ENCODE results near the gene CDH1.

The CDH1 gene

DNA sequence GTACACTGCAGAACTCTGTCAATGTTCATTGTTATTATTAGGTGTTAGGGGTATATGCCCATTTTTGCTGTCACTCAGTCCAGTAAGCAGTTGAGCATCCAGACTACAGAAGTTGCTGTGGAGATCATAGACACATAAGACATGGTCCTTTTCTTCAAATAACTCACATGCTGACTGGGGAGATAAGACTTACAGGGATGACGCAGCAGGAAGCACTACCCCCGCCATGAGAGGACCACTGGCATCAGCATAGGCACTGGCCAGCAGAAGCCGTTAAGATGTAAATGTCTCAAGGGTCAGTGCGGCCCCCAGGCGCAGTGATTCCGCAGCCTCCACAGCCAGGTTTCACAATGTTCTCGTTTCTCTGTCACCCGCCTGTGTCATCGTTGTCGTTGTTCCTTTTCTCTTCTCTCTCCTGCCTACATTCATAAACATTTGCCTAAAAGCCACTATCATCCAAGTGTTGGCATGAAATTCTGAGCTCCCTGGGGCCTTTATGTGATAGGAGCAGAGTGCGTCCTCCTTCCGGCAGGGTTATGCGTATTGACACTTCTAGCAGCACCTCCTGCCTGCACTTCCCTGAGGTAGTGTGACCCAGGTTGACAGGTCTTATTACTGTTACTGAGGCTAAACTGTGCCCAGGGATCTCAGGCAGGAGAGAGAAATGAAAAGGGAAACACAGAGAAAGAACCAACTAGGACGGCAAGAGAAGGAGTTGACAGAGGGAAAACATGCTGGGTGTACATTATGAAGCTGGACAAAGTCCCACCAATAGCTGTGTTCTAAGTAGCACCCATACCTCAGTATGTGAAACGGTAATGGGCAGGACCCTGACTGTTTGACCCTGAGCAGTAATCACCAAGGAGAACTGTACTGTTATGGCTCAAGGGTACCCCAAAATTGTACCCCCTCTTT lies 124.1 kb downstream of the CDH1 start:
- Histone ChIP-seq H4K20me1 (ENCODE audit: insufficient read depth, low read length, poor library complexity, severe bottlenecking) (no peaks in the 10 kb centered on the region), H3K9me3 (ENCODE audit: insufficient read depth, low read depth, low read length) (no peaks in the 10 kb centered on the region), H3K36me3 (ENCODE audit: insufficient read depth, low read length) (no peaks in the 10 kb centered on the region), H3K9ac (ENCODE audit: low read depth, low read length, poor library complexity, severe bottlenecking) (no peak overlapping the region), H2AFZ (ENCODE audit: low read length) (no peak overlapping the region), H3K79me2 (ENCODE audit: insufficient read depth, low read length) (no peaks in the 10 kb centered on the region), H3K4me2 (ENCODE audit: low read depth, low read length, poor library complexity, severe bottlenecking) (no peak overlapping the region), H3F3A (ENCODE audit: low read depth) (no peaks in the 10 kb centered on the region), H3K4me3 (ENCODE audit: low read length, poor library complexity, severe bottlenecking) (no peak overlapping the region), H3K4me1 (ENCODE audit: insufficient read depth, low read length, poor library complexity, severe bottlenecking) (no peaks in the 10 kb centered on the region), H3K27me3 (ENCODE audit: insufficient read depth, low read length, poor library complexity, severe bottlenecking) (no peaks in the 10 kb centered on the region), H3K9me2 (replicated peaks; ENCODE audit: low read depth, low read length) (no peaks in the 10 kb centered on the region)
- no peak for TF ChIP-seq CTCF (conservative IDR thresholded peaks at IDR 0.05; ENCODE audit: low read length)
- no peak for TF ChIP-seq EZH2phosphoT487 (IDR thresholded peaks at IDR 0.05; ENCODE audit: borderline replicate concordance)

DNA sequence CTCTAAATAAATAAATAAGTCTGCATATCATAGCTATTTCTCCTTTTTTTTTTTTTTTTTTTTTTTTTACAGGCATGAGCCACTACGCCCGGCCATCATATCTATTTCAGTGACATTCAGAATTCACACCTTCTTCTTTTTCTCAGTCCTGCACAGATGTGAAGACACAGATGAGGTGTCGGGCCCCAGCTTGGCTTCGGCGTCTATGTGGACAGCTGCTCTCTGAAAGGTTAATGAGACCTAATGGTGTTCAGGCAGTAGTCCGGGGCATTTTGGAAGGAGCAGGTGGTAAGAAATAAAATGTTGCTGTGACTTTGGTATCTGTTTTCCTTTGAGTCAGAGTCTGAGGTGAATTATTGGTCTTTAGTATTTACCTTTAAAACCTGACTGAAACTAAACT lies 129.8 kb downstream of the CDH1 start:
- Histone ChIP-seq H3K36me3 (ENCODE audit: insufficient read depth, low read length) (no peaks in the 10 kb centered on the region), H3K79me2 (ENCODE audit: insufficient read depth, low read length) (no peaks in the 10 kb centered on the region), H3K4me3 (ENCODE audit: low read length, poor library complexity, severe bottlenecking) (no peak overlapping the region), H3K27me3 (ENCODE audit: insufficient read depth, low read length, poor library complexity, severe bottlenecking) (no peaks in the 10 kb centered on the region), H3K4me2 (ENCODE audit: low read depth, low read length, poor library complexity, severe bottlenecking) (no peak overlapping the region), H3K9me3 (ENCODE audit: insufficient read depth, low read depth, low read length) (no peaks in the 10 kb centered on the region), H3F3A (ENCODE audit: low read depth) (no peaks in the 10 kb centered on the region), H3K4me1 (ENCODE audit: insufficient read depth, low read length, poor library complexity, severe bottlenecking) (no peaks in the 10 kb centered on the region), H3K9ac (ENCODE audit: low read depth, low read length, poor library complexity, severe bottlenecking) (no peak overlapping the region), H2AFZ (ENCODE audit: low read length) (no peak overlapping the region), H3K9me2 (replicated peaks; ENCODE audit: low read depth, low read length) (no peaks in the 10 kb centered on the region), H4K20me1 (ENCODE audit: insufficient read depth, low read length, poor library complexity, severe bottlenecking) (no peaks in the 10 kb centered on the region)
- TF ChIP-seq EZH2phosphoT487 (IDR thresholded peaks at IDR 0.05; ENCODE audit: borderline replicate concordance) = no peak

GRCh38 chr16:68869492-68870088 lies 132.5 kb downstream of the CDH1 start:
- no peaks in the 10 kb centered on the region for H3K79me2 ChIP-seq (ENCODE audit: insufficient read depth, low read length)
- H3K36me3 ChIP-seq (ENCODE audit: insufficient read depth, low read length) = no peaks in the 10 kb centered on the region
- H3K9me3 ChIP-seq (ENCODE audit: insufficient read depth, low read depth, low read length) = no peaks in the 10 kb centered on the region
- H2AFZ ChIP-seq (ENCODE audit: low read length) = no peak overlapping the region
- TF ChIP-seq CTCF (conservative IDR thresholded peaks at IDR 0.05; ENCODE audit: low read length) (no peak), EZH2phosphoT487 (IDR thresholded peaks at IDR 0.05; ENCODE audit: borderline replicate concordance) (no peak)
- H3K27me3 ChIP-seq (ENCODE audit: insufficient read depth, low read length, poor library complexity, severe bottlenecking) = no peaks in the 10 kb centered on the region
- H3F3A ChIP-seq (ENCODE audit: low read depth) = no peaks in the 10 kb centered on the region
- no peak overlapping the region for H3K4me2 ChIP-seq (ENCODE audit: low read depth, low read length, poor library complexity, severe bottlenecking)
- no peak overlapping the region for H3K4me3 ChIP-seq (ENCODE audit: low read length, poor library complexity, severe bottlenecking)
- H3K9me2 ChIP-seq (replicated peaks; ENCODE audit: low read depth, low read length) = no peaks in the 10 kb centered on the region
- H3K9ac ChIP-seq (ENCODE audit: low read depth, low read length, poor library complexity, severe bottlenecking) = no peak overlapping the region
- H3K4me1 ChIP-seq (ENCODE audit: insufficient read depth, low read length, poor library complexity, severe bottlenecking) = no peaks in the 10 kb centered on the region
- H4K20me1 ChIP-seq (ENCODE audit: insufficient read depth, low read length, poor library complexity, severe bottlenecking) = no peaks in the 10 kb centered on the region

Data from Loucy (cell line).